Panc1 (cell line): ENCODE results near the gene EYS.

Experiments used
- POLR2AphosphoS5 ChIP-seq: IDR thresholded peaks from 2 replicates; pipeline ENCODE4 v1.6.1; 2012; ENCODE audit warnings: mild to moderate bottlenecking, low read depth, low read length, moderate library complexity
- TF ChIP-seq, protein P1 (sequence below): fragments of 450-650 bp; IDR thresholded peaks from 2 replicates; pipeline ENCODE4 v1.5.1; 2017; ENCODE audit warnings: mild to moderate bottlenecking

DNA sequence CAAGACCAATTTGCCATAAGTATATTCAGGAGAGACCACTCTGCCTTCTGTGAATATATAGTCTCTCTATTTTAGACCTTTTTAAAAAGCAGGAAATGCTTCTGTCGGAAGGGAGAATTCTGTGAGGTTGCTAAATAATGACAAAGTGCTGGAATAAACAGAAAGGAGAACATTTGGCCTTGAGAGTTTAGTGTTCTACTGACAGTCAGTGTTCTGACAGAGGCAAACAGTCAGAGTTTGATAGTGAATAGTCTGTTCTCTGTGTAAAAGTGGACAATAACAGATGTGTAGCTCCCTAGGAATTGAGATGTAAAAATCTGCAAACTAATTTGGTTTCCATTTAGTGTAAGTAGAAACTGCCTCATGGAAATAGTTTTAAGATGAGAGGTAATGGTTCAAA is 1850.8 kb downstream of the EYS start:
- TF ChIP-seq, protein P1, sequence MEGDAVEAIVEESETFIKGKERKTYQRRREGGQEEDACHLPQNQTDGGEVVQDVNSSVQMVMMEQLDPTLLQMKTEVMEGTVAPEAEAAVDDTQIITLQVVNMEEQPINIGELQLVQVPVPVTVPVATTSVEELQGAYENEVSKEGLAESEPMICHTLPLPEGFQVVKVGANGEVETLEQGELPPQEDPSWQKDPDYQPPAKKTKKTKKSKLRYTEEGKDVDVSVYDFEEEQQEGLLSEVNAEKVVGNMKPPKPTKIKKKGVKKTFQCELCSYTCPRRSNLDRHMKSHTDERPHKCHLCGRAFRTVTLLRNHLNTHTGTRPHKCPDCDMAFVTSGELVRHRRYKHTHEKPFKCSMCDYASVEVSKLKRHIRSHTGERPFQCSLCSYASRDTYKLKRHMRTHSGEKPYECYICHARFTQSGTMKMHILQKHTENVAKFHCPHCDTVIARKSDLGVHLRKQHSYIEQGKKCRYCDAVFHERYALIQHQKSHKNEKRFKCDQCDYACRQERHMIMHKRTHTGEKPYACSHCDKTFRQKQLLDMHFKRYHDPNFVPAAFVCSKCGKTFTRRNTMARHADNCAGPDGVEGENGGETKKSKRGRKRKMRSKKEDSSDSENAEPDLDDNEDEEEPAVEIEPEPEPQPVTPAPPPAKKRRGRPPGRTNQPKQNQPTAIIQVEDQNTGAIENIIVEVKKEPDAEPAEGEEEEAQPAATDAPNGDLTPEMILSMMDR: no peak
- no peak for TF ChIP-seq POLR2AphosphoS5
